H1 (cell line): Measurements from ENCODE around the gene LTN1. TPM values are rescaled to one million over a fixed set of nuclear protein-coding genes. Genes with fewer than 3 reads are reported as not detected.

ENCODE experiments used
- CTCF ChIA-PET: fragments of 300-600 bp; sonication (Branson Sonifier 250); formaldehyde crosslinking; loops from one replicate; lab custom pipeline; 2021; ENCODE audit not compliant: partially characterized antibody; lab: Charles Lee
- POLR2A ChIA-PET: fragments of 300-600 bp; sonication (Branson Sonifier 250); formaldehyde crosslinking; loops from one replicate; lab custom pipeline; 2021; ENCODE audit warnings: inconsistent platforms; ENCODE audit not compliant: partially characterized antibody; lab: Charles Lee
- DNase-seq, 2 experiments: peaks; one replicate each; pipeline versions ENCODE4 v3.0.0 to v3.0.0-alpha.2; 2010 to 2022; ENCODE audit warnings: low spot score in 2 of 2, low read depth in 1 of 2, mixed read lengths in 1 of 2
- FAIRE-seq: peaks from 2 replicates; lab custom pipeline; 2011; peaks lifted over from hg19 to GRCh38; lab: Jason Lieb, UNC
- H2AFZ ChIP-seq: 2 replicates; pipeline ENCODE4 v1.8.1; 2012; ENCODE audit warnings: low read length, inconsistent platforms
- H2AK5ac ChIP-seq: 2 replicates; pipeline ENCODE4 v1.6.1; 2013; ENCODE audit warnings: low read depth, low read length
- H2BK120ac ChIP-seq: replicated peaks from 2 replicates; pipeline ENCODE3; 2013; ENCODE audit warnings: low read depth, low read length, inconsistent platforms
- H2BK12ac ChIP-seq: 2 replicates; pipeline ENCODE4 v1.6.1; 2013; ENCODE audit warnings: low read depth, low read length
- H2BK15ac ChIP-seq: 2 replicates; pipeline ENCODE4 v1.6.1; 2013; ENCODE audit warnings: low read length
- H2BK20ac ChIP-seq: 2 replicates; pipeline ENCODE4 v1.6.1; 2013; ENCODE audit warnings: low read length
- H2BK5ac ChIP-seq: 2 replicates; pipeline ENCODE4 v1.6.1; 2013; ENCODE audit warnings: low read depth, low read length
- H3K14ac ChIP-seq: 2 replicates; pipeline ENCODE4 v1.6.1; 2013; ENCODE audit warnings: inconsistent platforms; ENCODE audit not compliant: insufficient read length
- H3K18ac ChIP-seq: 2 replicates; pipeline ENCODE4 v1.6.1; 2013; ENCODE audit warnings: low read length; ENCODE audit errors: extremely low read depth
- H3K23ac ChIP-seq: 2 replicates; pipeline ENCODE4 v1.6.1; 2013; ENCODE audit warnings: inconsistent platforms; ENCODE audit not compliant: insufficient read length
- H3K23me2 ChIP-seq: 2 replicates; pipeline ENCODE4 v1.6.1; 2013; ENCODE audit warnings: low read depth, low read length
- H3K27ac ChIP-seq: 2 replicates; pipeline ENCODE4 v1.6.1; 2011; ENCODE audit warnings: low read depth, low read length, inconsistent platforms
- H3K27me3 ChIP-seq, 4 experiments: replicated peaks in 1 of 4; 1 replicate in 1 of 4; 2 replicates in 3 of 4; pipeline versions ENCODE4 v1.6.1 to v1.8.1; 2011 to 2013; ENCODE audit warnings: low read length in 3 of 4, mild to moderate bottlenecking in 3 of 4, inconsistent platforms in 2 of 4, mixed read lengths in 2 of 4, moderate library complexity in 1 of 4; ENCODE audit not compliant: control insufficient read depth in 3 of 4, insufficient read depth in 3 of 4; ENCODE audit errors: extremely low read depth in 1 of 4
- H3K36me3 ChIP-seq, 4 experiments: 2 replicates each; pipeline versions ENCODE4 v1.6.1 to v1.8.1; 2011 to 2013; ENCODE audit warnings: mild to moderate bottlenecking in 4 of 4, low read length in 3 of 4, moderate library complexity in 2 of 4, control low read depth in 1 of 4, inconsistent platforms in 1 of 4; ENCODE audit not compliant: insufficient read depth in 4 of 4, control insufficient read depth in 2 of 4
- H3K4ac ChIP-seq: replicated peaks from 2 replicates; pipeline ENCODE3; 2013; ENCODE audit warnings: low read length, low read depth, mixed read lengths, inconsistent platforms; ENCODE audit not compliant: insufficient read length
- H3K4me1 ChIP-seq, 4 experiments: replicated peaks in 1 of 4; 1 replicate in 1 of 4; 2 replicates in 3 of 4; pipeline versions ENCODE4 v1.6.1 to v1.8.1; 2011 to 2013; ENCODE audit warnings: low read length in 3 of 4, inconsistent platforms in 2 of 4, mixed read lengths in 1 of 4; ENCODE audit not compliant: insufficient read depth in 4 of 4, control insufficient read depth in 3 of 4
- H3K4me2 ChIP-seq, 2 experiments: 2 replicates each; pipeline versions ENCODE4 v1.6.1 to v1.8.1; 2011 to 2013; ENCODE audit warnings: low read depth in 2 of 2, low read length in 2 of 2, control low read depth in 1 of 2, inconsistent platforms in 1 of 2, mild to moderate bottlenecking in 1 of 2; ENCODE audit not compliant: insufficient read depth in 1 of 2
- H3K4me3 ChIP-seq, 4 experiments: fragments of 200-600, 300-600 bp in 1 of 4; sonication (generic), shearing (Covaris generic), sonication (Bioruptor Twin) in 1 of 4; 2 replicates each; pipeline versions ENCODE4 v1.5.1 to v1.8.1; 2011 to 2016; ENCODE audit warnings: low read length in 4 of 4, low read depth in 3 of 4, control low read depth in 2 of 4, inconsistent platforms in 2 of 4, mild to moderate bottlenecking in 2 of 4, mixed read lengths in 1 of 4, moderate library complexity in 1 of 4; ENCODE audit not compliant: insufficient read depth in 2 of 4; ENCODE audit errors: extremely low read depth in 1 of 4
- H3K56ac ChIP-seq: replicated peaks from 2 replicates; pipeline ENCODE3; 2013; ENCODE audit warnings: low read depth, mild to moderate bottlenecking, mixed read lengths, low read length, inconsistent platforms; ENCODE audit not compliant: insufficient read length
- H3K79me1 ChIP-seq: 2 replicates; pipeline ENCODE4 v1.6.1; 2013; ENCODE audit warnings: low read depth, low read length, control low read depth
- H3K79me2 ChIP-seq, 2 experiments: 2 replicates each; pipeline versions ENCODE4 v1.6.1 to v1.8.1; 2012 to 2013; ENCODE audit warnings: low read length in 2 of 2, mild to moderate bottlenecking in 2 of 2, inconsistent platforms in 1 of 2; ENCODE audit not compliant: insufficient read depth in 2 of 2, control insufficient read depth in 1 of 2
- H3K9ac ChIP-seq, 4 experiments: replicated peaks in 1 of 4; 1 replicate in 1 of 4; 2 replicates in 3 of 4; pipeline versions ENCODE4 v1.6.1 to v1.8.1; 2011 to 2013; ENCODE audit warnings: low read depth in 3 of 4, low read length in 3 of 4, control low read depth in 2 of 4, mild to moderate bottlenecking in 2 of 4, moderate library complexity in 2 of 4, inconsistent platforms in 1 of 4; ENCODE audit errors: extremely low read depth in 1 of 4
- H3K9me3 ChIP-seq, 2 experiments: 2 replicates each; pipeline versions ENCODE4 v1.6.1 to v1.8.1; 2012 to 2013; ENCODE audit warnings: mild to moderate bottlenecking in 2 of 2, moderate library complexity in 2 of 2, control low read depth in 1 of 2, inconsistent platforms in 1 of 2, low read depth in 1 of 2, low read length in 1 of 2, mixed read lengths in 1 of 2; ENCODE audit not compliant: insufficient read depth in 2 of 2
- H4K20me1 ChIP-seq, 2 experiments: replicated peaks in 1 of 2; 2 replicates each; pipeline versions ENCODE3 to v1.8.1; 2011 to 2013; ENCODE audit warnings: inconsistent platforms in 2 of 2, low read length in 2 of 2, mild to moderate bottlenecking in 1 of 2; ENCODE audit not compliant: insufficient read depth in 2 of 2, control insufficient read depth in 1 of 2
- H4K5ac ChIP-seq: 2 replicates; pipeline ENCODE4 v1.6.1; 2013; ENCODE audit warnings: low read length, low read depth, mixed read lengths, inconsistent platforms; ENCODE audit not compliant: insufficient read length
- H4K8ac ChIP-seq: 2 replicates; pipeline ENCODE4 v1.8.0; 2013; ENCODE audit warnings: mild to moderate bottlenecking, moderate library complexity, low read length, inconsistent platforms; ENCODE audit not compliant: insufficient read depth; ENCODE audit errors: extremely low read depth
- H4K91ac ChIP-seq: replicated peaks from 2 replicates; pipeline ENCODE3; 2013; ENCODE audit warnings: low read length, mixed read lengths, inconsistent platforms; ENCODE audit not compliant: insufficient read length
- BACH1 ChIP-seq: IDR thresholded peaks from 2 replicates; pipeline ENCODE4 v1.6.1; 2012; ENCODE audit warnings: low read length, improper control_type of control experiment
- CBX5 ChIP-seq: fragments of 300-800, 300-1000 bp; sonication (generic); IDR thresholded peaks from 2 replicates; pipeline ENCODE4 v1.7.1; 2016; ENCODE audit warnings: antibody characterized with exemption, low read length, low read depth
- CTBP2 ChIP-seq: IDR thresholded peaks from 2 replicates; pipeline ENCODE4 v1.7.0; 2011; ENCODE audit warnings: borderline replicate concordance, mild to moderate bottlenecking, moderate library complexity, mixed read lengths, low read length; ENCODE audit not compliant: insufficient read depth, insufficient read length
- CTCF ChIP-seq, 3 experiments: IDR thresholded peaks; 1 replicate in 2 of 3; 2 replicates in 1 of 3; pipeline versions ENCODE4 v1.5.1 to v1.6.1; 2011; ENCODE audit warnings: low read length in 3 of 3, mild to moderate bottlenecking in 3 of 3, inconsistent platforms in 2 of 3, low read depth in 1 of 3, moderate library complexity in 1 of 3; ENCODE audit not compliant: insufficient read depth in 1 of 3; ENCODE audit errors: control extremely low read depth in 1 of 3
- HDAC2 ChIP-seq, 2 experiments: fragments of 300-600 bp in 1 of 2; sonication (generic) in 1 of 2; IDR thresholded peaks; 2 replicates each; pipeline ENCODE4 v1.6.1; 2011 to 2012; ENCODE audit warnings: low read depth in 2 of 2, low read length in 2 of 2, mild to moderate bottlenecking in 2 of 2, moderate library complexity in 2 of 2, borderline replicate concordance in 1 of 2, inconsistent platforms in 1 of 2
- HDAC6 ChIP-seq: IDR thresholded peaks from one replicate; pipeline ENCODE4 v1.7.1; 2012; ENCODE audit warnings: low read depth, mild to moderate bottlenecking, inconsistent platforms, low read length, moderate library complexity
- RXRA ChIP-seq: IDR thresholded peaks from 2 replicates; pipeline ENCODE4 v1.6.1; 2011; ENCODE audit warnings: low read depth, mild to moderate bottlenecking, low read length, moderate library complexity; ENCODE audit not compliant: insufficient read depth
- SP1 ChIP-seq: IDR thresholded peaks from 2 replicates; pipeline ENCODE4 v1.6.1; 2011; ENCODE audit warnings: low read depth, low read length
- SP2 ChIP-seq: IDR thresholded peaks from 2 replicates; pipeline ENCODE4 v1.6.1; 2012; ENCODE audit warnings: mild to moderate bottlenecking, low read length, inconsistent platforms
- WGBS, 2 experiments: shearing (Covaris generic) in 1 of 2; methylation state at CpG; one replicate each; pipeline versions ENCODE4 v1.1.6 to v1.1.7; 2013 to 2015; ENCODE audit warnings: low lambda C conversion rate in 2 of 2, mixed read lengths in 2 of 2, inconsistent platforms in 1 of 2, low coverage in 1 of 2, missing lambda C conversion rate in 1 of 2; ENCODE audit not compliant: insufficient replicate concordance in 2 of 2, insufficient coverage in 1 of 2, insufficient read length in 1 of 2; ENCODE audit errors: extremely low coverage in 1 of 2, missing lambda C conversion rate in 1 of 2; 5-methylcytosine and 5-hydroxymethylcytosine counted together
- polyA plus RNA-seq, 7 experiments: library from polyadenylated mRNA; depleted of rRNA in 3 of 7; stranded (reverse) in 5 of 7; unstranded in 2 of 7; fragments of >200 nt in 5 of 7; fragments of 200-250 nt in 2 of 7; gene quantifications; 1 replicate in 5 of 7; 2 replicates in 1 of 7; 4 replicates in 1 of 7; pipeline versions ENCODE4 v1.2.1 to v1.2.3, GENCODE V29; 2011 to 2013; ENCODE audit warnings: missing spikeins in 2 of 7, mixed read lengths in 2 of 7
- total RNA-seq: library from RNA; stranded (reverse); fragmentation: NEBNext Ultra II Directional; extraction: Animal tissue kit (Norgen Biotek cat#: 25700); gene quantifications from 2 replicates; pipeline ENCODE4 v1.2.1, GENCODE V29; 2021

LTN1 gene
- total and polyA plus RNA-seq, 2 of the 8 experiments (the other 6 are each of a cell fraction or from before 2014, with no cell fraction given) = 3.2 to 23.5 TPM

- Histone ChIP-seq H3K27me3 (no peaks in the 10 kb centered on the region), H2AFZ (no peak overlapping the region), H3K9me3 (no peaks in the 10 kb centered on the region), H2BK120ac (no peak overlapping the region), H4K20me1 (no peaks in the 10 kb centered on the region), H3K9ac (no peak overlapping the region), H3K4ac (no peak overlapping the region), H2BK5ac (no peak overlapping the region), H3K4me1 (no peaks in the 10 kb centered on the region), H3K18ac (no peak overlapping the region), H3K14ac (no peak overlapping the region), H2AK5ac (no peak overlapping the region), H3K23ac (no peak overlapping the region), H3K79me2 (no peaks in the 10 kb centered on the region), H4K91ac (no peak overlapping the region), H4K5ac (no peak overlapping the region), H3K27ac (no peak overlapping the region), H3K36me3 (peaks cover 0 to 23% (median 9%) of the 10 kb centered on the region in 4 experiments; a peak in 4 of 8 replicates), H3K79me1 (no peaks in the 10 kb centered on the region), H3K4me2 (no peak overlapping the region), H2BK12ac (no peak overlapping the region), H3K4me3 (no peak overlapping the region), H3K56ac (no peak overlapping the region), H3K23me2 (no peaks in the 10 kb centered on the region), H4K8ac (no peak overlapping the region), H2BK15ac (no peak overlapping the region), H2BK20ac (no peak overlapping the region)
- no peak for DNase-seq
- no peak for FAIRE-seq
- ChIA-PET CTCF (interaction anchor here (1.4 kb wide), 1 partner anchor 27 kb away, joined by 3 read pairs; no protein-coding TSS in a partner anchor), POLR2A (no interaction called here)
- no peak for TF ChIP-seq RXRA
- no peak for TF ChIP-seq HDAC6
- no peak for TF ChIP-seq CTBP2
- no peak for TF ChIP-seq SP2
- TF ChIP-seq CBX5 = no peak
- no peak for TF ChIP-seq SP1
- no peak for TF ChIP-seq BACH1
- TF ChIP-seq HDAC2 (IDR thresholded peaks at IDR 0.05; ENCODE audit: borderline replicate concordance in 1 of 2, low read depth in 2 of 2, low read length in 2 of 2) = no peak
- no peak for TF ChIP-seq CTCF (IDR thresholded peaks at IDR 0.05; ENCODE audit: control extremely low read depth in 1 of 3, insufficient read depth in 1 of 3, low read depth in 1 of 3, low read length in 3 of 3)
- WGBS, 2 experiments = 81% methylated on average over 2 of the region's 2 CpGs; no CpG with 5 or more reads in 1 of the 2 experiments
Observed at GRCh38 chr21:28943631-28944030, 49.0 kb downstream of the LTN1 start.
